ENCODE data around the gene TAMALIN.
"Not testable (repeated sequence)": the region's sequence is repeated elsewhere in the genome, so short reads cannot be mapped to it uniquely, and the experiment has no call there.

TAMALIN gene

DNA sequence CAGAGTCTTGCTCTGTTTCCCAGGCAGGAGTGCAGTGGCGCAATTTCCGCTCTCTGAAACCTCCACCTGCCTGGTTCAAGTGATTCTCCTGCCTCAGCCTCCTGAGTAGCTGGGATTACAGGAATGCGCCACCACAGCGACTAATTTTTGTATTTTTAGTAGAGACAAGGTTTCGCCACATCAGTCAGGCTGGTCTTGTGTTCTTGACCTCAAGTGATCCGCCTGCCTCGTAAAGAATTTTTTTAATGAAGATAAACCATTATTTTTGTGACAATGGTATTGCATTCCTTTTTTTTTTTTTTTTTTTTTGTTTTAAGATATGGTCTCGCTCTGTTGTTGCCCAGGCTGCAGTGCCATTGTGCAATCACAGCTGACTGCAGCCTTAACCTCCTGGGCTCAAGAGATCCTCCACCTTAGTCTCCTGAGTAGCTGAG, 29.4 kb upstream of the TAMALIN start:
- no peaks in the 10 kb centered on the region for H3K79me2 ChIP-seq (ENCODE audit: insufficient read depth, low read length)
- H4K20me1 ChIP-seq (ENCODE audit: low read depth, low read length), result no peaks in the 10 kb centered on the region
- H3K4me3 ChIP-seq (ENCODE audit: insufficient read depth, low read length, poor library complexity, severe bottlenecking), result no peak overlapping the region
- H3F3A ChIP-seq (ENCODE audit: insufficient read depth), result no peaks in the 10 kb centered on the region
- no peaks in the 10 kb centered on the region for H3K36me3 ChIP-seq (ENCODE audit: low read length)
- no peaks in the 10 kb centered on the region for H3K27me3 ChIP-seq (ENCODE audit: low read length)
- H3K4me2 ChIP-seq (ENCODE audit: low read depth, low read length, poor library complexity, severe bottlenecking), result no peak overlapping the region
- TF ChIP-seq, protein P1, sequence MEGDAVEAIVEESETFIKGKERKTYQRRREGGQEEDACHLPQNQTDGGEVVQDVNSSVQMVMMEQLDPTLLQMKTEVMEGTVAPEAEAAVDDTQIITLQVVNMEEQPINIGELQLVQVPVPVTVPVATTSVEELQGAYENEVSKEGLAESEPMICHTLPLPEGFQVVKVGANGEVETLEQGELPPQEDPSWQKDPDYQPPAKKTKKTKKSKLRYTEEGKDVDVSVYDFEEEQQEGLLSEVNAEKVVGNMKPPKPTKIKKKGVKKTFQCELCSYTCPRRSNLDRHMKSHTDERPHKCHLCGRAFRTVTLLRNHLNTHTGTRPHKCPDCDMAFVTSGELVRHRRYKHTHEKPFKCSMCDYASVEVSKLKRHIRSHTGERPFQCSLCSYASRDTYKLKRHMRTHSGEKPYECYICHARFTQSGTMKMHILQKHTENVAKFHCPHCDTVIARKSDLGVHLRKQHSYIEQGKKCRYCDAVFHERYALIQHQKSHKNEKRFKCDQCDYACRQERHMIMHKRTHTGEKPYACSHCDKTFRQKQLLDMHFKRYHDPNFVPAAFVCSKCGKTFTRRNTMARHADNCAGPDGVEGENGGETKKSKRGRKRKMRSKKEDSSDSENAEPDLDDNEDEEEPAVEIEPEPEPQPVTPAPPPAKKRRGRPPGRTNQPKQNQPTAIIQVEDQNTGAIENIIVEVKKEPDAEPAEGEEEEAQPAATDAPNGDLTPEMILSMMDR (IDR thresholded peaks at IDR 0.05; ENCODE audit: insufficient read depth, low read length, poor library complexity, severe bottlenecking), result no peak
- no peak for TF ChIP-seq EZH2phosphoT487 (conservative IDR thresholded peaks at IDR 0.05; ENCODE audit: low read length)
- H3K9me2 ChIP-seq (replicated peaks; ENCODE audit: insufficient read depth, low read length), result no peaks in the 10 kb centered on the region
- H3K9me3 ChIP-seq (ENCODE audit: insufficient read depth, low read length), result no peaks in the 10 kb centered on the region
- no peak overlapping the region for H3K27ac ChIP-seq (ENCODE audit: low read depth, low read length)
- no peak overlapping the region for H2AFZ ChIP-seq (ENCODE audit: low read depth, low read length, severe bottlenecking)
- H3K9ac ChIP-seq (ENCODE audit: low read length), result no peak overlapping the region

DNA sequence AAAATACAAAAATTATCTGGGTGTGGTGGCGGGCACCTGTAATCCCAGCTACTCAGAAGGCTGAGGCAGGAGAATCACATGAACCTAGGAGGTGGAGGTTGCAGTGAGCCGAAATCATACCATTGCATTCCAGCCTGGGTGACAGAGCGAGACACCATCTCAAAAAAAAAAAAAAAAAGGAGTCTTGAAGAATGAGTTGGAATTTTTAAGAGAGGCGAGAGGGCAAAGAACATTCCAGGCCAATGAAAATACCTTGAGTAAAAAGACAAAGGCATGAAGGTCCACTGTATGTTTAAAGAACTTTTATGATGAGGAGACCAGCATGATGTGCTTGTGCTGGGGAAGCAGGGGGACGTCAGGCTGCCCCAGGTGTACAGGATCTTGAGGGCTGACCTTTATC, 27.4 kb upstream of the TAMALIN start:
- H3K4me3 ChIP-seq (ENCODE audit: insufficient read depth, low read length, poor library complexity, severe bottlenecking); H3K4me2 ChIP-seq (ENCODE audit: low read depth, low read length, poor library complexity, severe bottlenecking); H2AFZ ChIP-seq (ENCODE audit: low read depth, low read length, severe bottlenecking); H3K9me2 ChIP-seq (replicated peaks; ENCODE audit: insufficient read depth, low read length); H3K79me2 ChIP-seq (ENCODE audit: insufficient read depth, low read length); H3K27me3 ChIP-seq (ENCODE audit: low read length); H3K36me3 ChIP-seq (ENCODE audit: low read length); H3K27ac ChIP-seq (ENCODE audit: low read depth, low read length); H3K9me3 ChIP-seq (ENCODE audit: insufficient read depth, low read length); H3K9ac ChIP-seq (ENCODE audit: low read length); H4K20me1 ChIP-seq (ENCODE audit: low read depth, low read length); H3F3A ChIP-seq (ENCODE audit: insufficient read depth): not testable (repeated sequence)

DNA sequence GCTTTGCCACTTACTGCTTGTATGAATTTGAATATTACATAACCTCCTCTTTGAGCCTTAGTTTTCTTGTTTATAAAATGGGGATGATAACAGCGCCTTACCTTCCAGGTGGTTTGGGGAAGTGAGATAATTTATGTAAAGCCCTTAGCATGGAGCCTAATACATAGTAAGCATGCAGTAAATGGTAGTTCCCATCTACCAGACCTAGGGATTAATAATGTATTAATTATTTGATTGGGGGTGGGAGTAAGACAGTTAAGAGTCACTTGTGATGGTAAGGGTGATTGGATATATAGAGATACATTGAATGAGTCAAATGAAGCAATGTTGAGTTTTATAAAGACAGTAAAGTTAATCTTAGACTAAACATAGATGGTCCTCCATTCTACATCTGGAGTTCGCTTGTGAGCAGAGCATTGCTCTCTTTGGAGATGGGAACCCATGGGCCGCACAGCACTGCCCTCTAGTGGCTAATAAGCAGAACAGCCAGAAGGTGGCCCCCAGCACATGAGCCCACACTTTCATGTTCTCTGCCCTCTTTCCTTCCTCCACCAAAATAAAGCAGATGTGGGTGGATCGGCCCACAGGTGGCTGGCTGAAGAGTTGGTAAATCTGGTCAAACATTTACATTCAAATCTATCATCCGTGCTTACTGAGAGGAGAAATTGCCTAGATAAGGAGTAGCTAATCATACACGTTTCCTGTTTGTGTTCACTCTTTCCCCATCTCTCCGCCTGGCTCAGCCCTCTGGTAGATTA, 26.5 kb upstream of the TAMALIN start:
- Histone ChIP-seq H3F3A (ENCODE audit: insufficient read depth) (no peaks in the 10 kb centered on the region), H3K9ac (ENCODE audit: low read length) (no peak overlapping the region), H3K9me2 (replicated peaks; ENCODE audit: insufficient read depth, low read length) (no peaks in the 10 kb centered on the region), H3K4me3 (ENCODE audit: insufficient read depth, low read length, poor library complexity, severe bottlenecking) (no peak overlapping the region), H3K9me3 (ENCODE audit: insufficient read depth, low read length) (no peaks in the 10 kb centered on the region), H3K27me3 (ENCODE audit: low read length) (no peaks in the 10 kb centered on the region), H4K20me1 (ENCODE audit: low read depth, low read length) (no peaks in the 10 kb centered on the region), H3K79me2 (ENCODE audit: insufficient read depth, low read length) (no peaks in the 10 kb centered on the region), H3K36me3 (ENCODE audit: low read length) (no peaks in the 10 kb centered on the region), H3K4me2 (ENCODE audit: low read depth, low read length, poor library complexity, severe bottlenecking) (no peak overlapping the region), H3K27ac (ENCODE audit: low read depth, low read length) (no peak overlapping the region), H2AFZ (ENCODE audit: low read depth, low read length, severe bottlenecking) (no peak overlapping the region)
- TF ChIP-seq, protein P1 (IDR thresholded peaks at IDR 0.05; ENCODE audit: insufficient read depth, low read length, poor library complexity, severe bottlenecking), result peak; percentile 82
- no peak for TF ChIP-seq EZH2phosphoT487 (conservative IDR thresholded peaks at IDR 0.05; ENCODE audit: low read length)

DNA sequence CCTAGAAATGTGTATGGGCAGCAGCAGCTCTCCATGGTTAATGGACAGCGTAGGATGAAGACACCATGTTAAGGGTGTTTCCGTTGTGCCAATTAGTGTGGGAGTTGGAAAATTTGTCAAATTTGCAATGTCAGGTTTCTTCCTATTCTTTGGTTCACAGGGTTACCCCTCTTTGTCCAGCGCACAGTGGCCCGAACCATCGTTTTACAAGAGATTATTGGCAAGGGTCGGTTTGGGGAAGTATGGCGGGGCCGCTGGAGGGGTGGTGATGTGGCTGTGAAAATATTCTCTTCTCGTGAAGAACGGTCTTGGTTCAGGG, 26.0 kb upstream of the TAMALIN start:
- H3K27me3 ChIP-seq (ENCODE audit: low read length), result no peaks in the 10 kb centered on the region
- H3K9me3 ChIP-seq (ENCODE audit: insufficient read depth, low read length), result no peaks in the 10 kb centered on the region
- no peak overlapping the region for H3K4me2 ChIP-seq (ENCODE audit: low read depth, low read length, poor library complexity, severe bottlenecking)
- H3K4me3 ChIP-seq (ENCODE audit: insufficient read depth, low read length, poor library complexity, severe bottlenecking), result no peak overlapping the region
- H3K9me2 ChIP-seq (replicated peaks; ENCODE audit: insufficient read depth, low read length), result no peaks in the 10 kb centered on the region
- no peak overlapping the region for H3K9ac ChIP-seq (ENCODE audit: low read length)
- no peaks in the 10 kb centered on the region for H3K79me2 ChIP-seq (ENCODE audit: insufficient read depth, low read length)
- H3K36me3 ChIP-seq (ENCODE audit: low read length), result no peaks in the 10 kb centered on the region
- no peaks in the 10 kb centered on the region for H4K20me1 ChIP-seq (ENCODE audit: low read depth, low read length)
- H3F3A ChIP-seq (ENCODE audit: insufficient read depth), result no peaks in the 10 kb centered on the region
- H3K27ac ChIP-seq (ENCODE audit: low read depth, low read length), result no peak overlapping the region
- no peak overlapping the region for H2AFZ ChIP-seq (ENCODE audit: low read depth, low read length, severe bottlenecking)
- no peak for TF ChIP-seq EZH2phosphoT487 (conservative IDR thresholded peaks at IDR 0.05; ENCODE audit: low read length)
- TF ChIP-seq, protein P1 (IDR thresholded peaks at IDR 0.05; ENCODE audit: insufficient read depth, low read length, poor library complexity, severe bottlenecking), result no peak
